Measurements from ENCODE around the gene XKRX.

The XKRX gene

GRCh38 chrX:100928660-100929613, at the start of gene XKRX:
Gene XKRX, minus strand, starts transcription at chrX:100928917. Its CDS starts 613 bp downstream, at chrX:100928304.
- DNase-seq = peak; percentile 8 to 20

DNA sequence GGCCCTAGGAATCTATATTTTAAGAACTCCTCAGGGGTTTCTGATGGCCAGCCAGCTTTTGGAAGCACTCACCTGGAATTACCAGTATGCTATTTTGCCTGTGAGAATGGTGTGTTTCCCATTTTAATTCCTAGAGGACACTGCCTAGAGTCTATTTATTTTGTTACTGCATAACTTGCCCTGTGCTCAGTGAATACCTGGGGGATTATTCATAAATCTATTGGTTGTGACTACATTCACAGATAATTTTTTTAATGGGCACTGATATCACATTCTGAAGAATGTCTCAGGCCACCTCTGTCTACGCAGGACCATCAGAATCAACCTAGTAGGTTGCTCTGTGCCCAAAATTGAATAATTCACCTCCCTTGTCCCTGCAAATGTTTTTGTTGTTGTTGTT, 47.5 kb upstream of the XKRX start:
- no peak for DNase-seq

DNA sequence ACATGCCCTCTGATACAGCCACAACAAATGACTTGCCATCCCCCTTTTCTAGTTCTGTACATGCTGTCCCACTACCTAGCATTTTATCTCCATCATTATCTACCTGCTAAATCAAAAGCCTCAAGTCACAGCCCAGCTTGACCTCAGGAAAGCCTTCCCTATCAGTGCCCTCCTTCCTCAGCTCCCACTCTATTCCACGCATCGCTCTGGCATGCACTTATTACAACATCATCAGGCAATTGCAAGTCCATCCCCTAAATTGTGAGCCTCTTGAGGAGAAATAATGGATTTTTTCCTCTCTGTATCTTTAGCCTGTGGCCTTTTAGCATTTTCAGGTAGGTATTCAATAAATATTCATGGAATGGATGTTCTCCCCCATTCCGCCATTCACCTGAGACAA, 46.5 kb upstream of the XKRX start:
- no peak for DNase-seq

- DNase-seq = no peak
Measured at GRCh38 chrX:100973411-100973810, 44.7 kb upstream of the XKRX start.

DNA sequence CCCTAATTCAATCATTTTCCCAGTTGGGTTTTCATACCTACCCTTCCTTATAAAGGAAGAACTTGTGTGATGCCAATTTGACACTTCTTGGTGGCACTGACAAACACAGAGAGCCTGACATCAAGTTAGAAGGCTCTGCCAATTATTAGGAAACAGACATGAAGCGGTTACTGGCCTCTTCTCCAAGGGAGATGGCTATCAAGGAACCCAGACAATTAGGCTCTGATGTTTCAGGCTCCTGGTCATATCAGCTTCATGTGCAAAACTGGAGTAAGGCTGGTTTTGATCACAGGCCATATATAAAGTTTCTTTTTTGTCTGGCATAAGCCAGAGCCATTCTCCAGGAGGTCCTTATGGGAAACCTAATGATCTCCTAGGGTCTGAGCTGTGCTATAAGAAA, 41.2 kb upstream of the XKRX start:
- no peak for DNase-seq

GRCh38 chrX:100969408-100969807, 40.7 kb upstream of the XKRX start, which contains the start of gene ARL13A:
Gene ARL13A, plus strand, starts transcription at chrX:100969708. Its CDS starts 3,982 bp downstream, at chrX:100973690.
- no peak for DNase-seq

DNA sequence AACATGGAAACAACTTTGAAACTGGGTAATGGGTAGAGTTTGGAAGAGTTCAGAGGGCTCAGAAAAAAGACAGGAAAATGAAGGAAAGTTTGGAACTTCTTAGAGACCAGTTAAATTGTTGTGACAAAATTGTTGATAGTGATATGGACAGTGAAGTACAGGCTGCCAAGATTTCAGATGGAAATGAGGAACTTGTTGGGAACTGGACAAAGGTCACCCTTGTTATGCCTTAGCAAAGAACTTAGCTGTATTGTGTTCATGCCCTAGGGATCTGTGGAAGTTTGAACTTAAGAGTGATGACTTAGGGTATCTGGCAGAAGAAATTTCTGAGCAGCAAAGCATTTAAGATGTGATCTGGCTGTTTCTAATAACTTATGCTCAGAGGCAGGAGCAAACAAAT, 35.6 kb upstream of the XKRX start:
- DNase-seq = no peak

DNA sequence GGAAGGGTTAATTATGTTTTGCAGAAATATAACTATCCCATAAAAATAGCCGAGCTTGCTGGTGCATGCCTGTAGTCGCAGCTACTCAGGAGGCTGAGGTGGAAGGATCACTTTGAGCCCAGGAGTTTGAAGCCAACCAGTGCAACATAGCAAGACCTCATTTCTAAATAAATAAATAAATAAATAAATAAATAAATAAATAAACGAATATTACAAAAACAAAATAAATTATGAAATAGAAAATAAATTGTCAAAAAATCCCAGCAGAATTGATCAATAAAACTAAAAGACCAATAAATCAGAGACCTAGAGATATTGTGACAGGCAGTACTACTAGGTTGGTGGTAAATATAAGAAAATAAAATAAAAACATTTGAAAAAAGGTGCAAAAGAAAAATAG, 34.1 kb upstream of the XKRX start:
- no peak for DNase-seq

GRCh38 chrX:100948557-100948956, 19.8 kb upstream of the XKRX start:
- no peak for DNase-seq

DNA sequence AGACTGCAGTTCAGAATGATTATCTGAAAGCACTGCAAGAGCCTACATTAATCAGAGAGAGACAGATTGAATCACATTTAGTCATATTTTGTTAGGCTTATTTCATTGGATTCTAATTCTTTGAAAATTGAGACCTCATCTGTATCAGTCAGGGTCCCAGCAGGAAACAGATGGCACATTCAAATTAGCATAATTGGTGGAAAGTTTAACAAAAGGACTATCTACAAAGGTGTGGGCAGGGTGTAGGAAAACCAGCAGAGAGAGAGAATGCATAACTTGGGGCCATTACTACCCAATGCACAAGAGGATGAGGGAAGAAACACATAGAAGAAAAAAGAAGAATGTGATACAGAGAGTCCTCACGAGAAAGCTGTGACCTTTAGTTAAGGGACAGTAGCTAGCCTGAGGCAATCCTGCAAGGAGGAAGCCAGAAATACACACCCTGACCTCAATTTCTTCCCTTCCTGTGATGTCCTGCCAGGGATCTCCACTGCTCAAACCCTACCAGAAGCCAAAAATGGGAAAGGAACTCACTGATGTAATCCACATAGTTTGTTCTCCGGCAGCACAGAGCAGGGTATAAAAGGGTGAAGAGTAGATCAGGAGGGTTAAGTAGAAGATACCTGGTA, 17.7 kb upstream of the XKRX start:
- DNase-seq = no peak

DNA sequence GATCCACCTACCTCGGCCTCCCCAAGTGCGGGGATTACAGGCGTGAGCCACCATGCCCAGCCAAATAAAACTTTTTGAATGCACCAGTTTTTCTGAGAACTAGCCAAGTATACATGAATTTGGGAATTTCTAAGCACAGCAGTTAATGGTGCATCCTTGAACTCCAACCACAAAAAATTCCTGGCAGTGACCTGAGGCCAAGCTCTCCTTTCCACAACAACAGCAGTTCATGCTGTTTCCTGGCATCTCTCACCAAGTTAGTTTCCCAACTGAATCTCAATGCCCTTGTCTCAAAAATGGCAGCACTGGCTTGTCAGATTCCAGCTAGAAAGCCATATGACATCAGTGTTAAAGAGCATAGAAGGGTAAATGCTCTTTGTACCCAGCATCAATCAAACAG, 15.9 kb upstream of the XKRX start:
- no peak for DNase-seq

- no peak for DNase-seq
Measured at GRCh38 chrX:100939333-100939732, 10.6 kb upstream of the XKRX start.

- DNase-seq = no peak
Measured at GRCh38 chrX:100935767-100936166, 7.0 kb upstream of the XKRX start.

- no peak for DNase-seq
Measured at GRCh38 chrX:100931925-100932285, 3.2 kb upstream of the XKRX start.

- DNase-seq = no peak
Measured at GRCh38 chrX:100931218-100931924, 2.7 kb upstream of the XKRX start.

DNA sequence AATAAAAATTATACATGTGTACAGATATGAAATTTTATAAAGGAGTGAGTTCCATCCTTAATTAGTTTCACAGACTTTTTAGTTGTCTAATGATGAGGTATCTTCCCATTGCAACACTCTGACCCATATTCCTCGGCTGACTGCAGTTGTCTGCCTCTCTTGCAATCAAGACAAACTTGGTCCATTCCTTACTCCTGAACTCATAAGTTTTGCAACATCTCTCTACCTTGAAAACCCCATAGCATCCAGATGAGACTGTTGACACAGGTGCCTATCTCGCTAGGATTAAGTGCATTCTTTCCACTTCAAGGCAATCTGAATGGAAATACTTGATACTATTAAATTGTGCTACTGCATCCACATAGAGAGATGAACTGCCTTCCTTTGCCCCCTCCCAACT, 2.3 kb downstream of the XKRX start:
- no peak for DNase-seq

- no peak for DNase-seq
Measured at GRCh38 chrX:100924375-100924774, 4.3 kb downstream of the XKRX start.

DNA sequence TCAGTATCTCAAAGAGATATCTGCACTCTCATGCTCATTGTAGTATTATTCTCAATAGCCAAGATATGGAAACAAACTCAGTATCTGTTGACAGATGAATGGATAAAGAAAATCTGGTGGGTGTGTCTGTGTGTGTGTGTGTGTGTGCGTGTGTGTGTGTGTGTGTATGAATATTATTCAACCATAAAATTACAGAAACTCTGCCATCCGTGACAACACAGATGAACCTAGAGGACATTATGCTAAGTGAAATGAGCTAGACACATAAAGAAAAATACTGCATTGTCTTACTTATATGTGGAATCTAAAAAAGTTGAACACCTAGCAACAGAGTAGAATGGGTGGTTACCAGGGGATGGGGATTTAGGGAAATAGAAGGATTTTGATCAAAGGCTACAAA, 13.2 kb downstream of the XKRX start:
- DNase-seq = no peak

GRCh38 chrX:100913111-100913510, 15.6 kb downstream of the XKRX start:
- DNase-seq = no peak

GRCh38 chrX:100911731-100912130, 17.0 kb downstream of the XKRX start:
- DNase-seq = no peak

DNA sequence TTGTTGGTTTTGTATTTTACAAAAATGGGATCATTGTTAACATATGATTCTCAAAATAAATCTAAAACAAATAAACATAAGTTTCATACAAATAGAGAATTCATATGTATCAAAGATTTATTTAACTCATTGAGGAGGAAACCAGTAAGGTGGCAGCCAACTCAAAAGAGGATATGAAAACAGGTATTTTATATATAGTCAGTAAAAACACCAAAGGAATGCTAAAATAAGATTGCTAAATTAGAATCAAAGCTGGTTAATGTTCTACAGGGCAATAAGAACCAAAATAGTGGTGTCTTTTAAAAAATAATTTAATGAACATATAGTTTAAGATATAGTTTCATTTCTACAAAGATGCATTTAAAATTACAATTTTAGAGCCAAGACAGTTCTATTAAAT, 23.1 kb downstream of the XKRX start:
- no peak for DNase-seq

DNA sequence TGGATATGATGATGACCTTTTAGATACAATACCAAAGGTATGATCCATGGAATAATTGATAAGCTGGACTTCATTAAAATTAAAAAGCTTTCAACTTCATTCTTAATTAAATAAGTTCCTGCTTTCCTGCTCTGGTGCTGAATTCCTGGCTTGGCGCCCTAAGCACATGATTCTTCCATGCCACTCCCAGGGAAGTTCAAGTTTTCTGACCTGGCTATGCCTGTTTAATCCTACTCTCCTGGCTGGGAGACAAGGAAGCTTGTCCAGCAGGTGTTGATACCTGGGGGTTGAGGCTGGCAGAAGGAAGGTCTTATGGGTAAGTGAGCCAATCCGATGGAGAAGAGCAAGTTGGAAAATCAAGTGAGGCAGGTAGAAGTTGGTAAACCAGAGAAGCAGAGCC, 24.3 kb downstream of the XKRX start:
- no peak for DNase-seq

GRCh38 chrX:100895365-100896075, 33.2 kb downstream of the XKRX start:
- DNase-seq = no peak
